Large intestine (tissue), 3 donors: ENCODE results near the gene GGT5. TPM values are rescaled to one million over a fixed set of nuclear protein-coding genes. Genes with fewer than 3 reads are reported as not detected.
"Not testable (repeated sequence)": the region's sequence is repeated elsewhere in the genome, so short reads cannot be mapped to it uniquely, and the experiment has no call there.

Experiments
- DNase-seq, 2 donors: peaks; one replicate each; pipeline versions ENCODE4 v3.0.0 to v3.0.0-alpha.2; 2013
- H3K27ac ChIP-seq: one replicate; pipeline ENCODE4 v1.5.1; 2013; ENCODE audit warnings: low read length
- H3K27me3 ChIP-seq: 2 replicates; pipeline ENCODE4 v1.6.1; 2013; ENCODE audit warnings: low read length; ENCODE audit not compliant: control insufficient read depth, insufficient read depth
- H3K36me3 ChIP-seq: 2 replicates; pipeline ENCODE4 v1.6.1; 2013; ENCODE audit warnings: low read length; ENCODE audit not compliant: control insufficient read depth, insufficient read depth
- H3K4me1 ChIP-seq: one replicate; pipeline ENCODE4 v1.6.1; 2013; ENCODE audit warnings: low read length; ENCODE audit not compliant: control insufficient read depth, insufficient read depth
- H3K4me3 ChIP-seq: one replicate; pipeline ENCODE4 v1.5.1; 2013; ENCODE audit warnings: low read length
- H3K9me3 ChIP-seq: one replicate; pipeline ENCODE4 v1.6.1; 2013; ENCODE audit warnings: mild to moderate bottlenecking, low read depth, low read length, moderate library complexity; ENCODE audit not compliant: control insufficient read depth
- WGBS: methylation state at CpG from one replicate; pipeline ENCODE4 v1.1.5; 2013; ENCODE audit warnings: low lambda C conversion rate; ENCODE audit not compliant: insufficient coverage; 5-methylcytosine and 5-hydroxymethylcytosine counted together
- polyA plus RNA-seq: library from polyadenylated mRNA; unstranded; fragments of 120-200 nt; gene quantifications from one replicate; pipeline ENCODE4 v1.2.1, GENCODE V29; 2013

Gene GGT5
- polyA plus RNA-seq, 1 donor, result 9.2 TPM

- no peak overlapping the region for H3K27ac ChIP-seq
- 73% methylated on average over 1 of the region's 2 CpGs for WGBS
- H3K36me3 ChIP-seq, result no peaks in the 10 kb centered on the region
- H3K9me3 ChIP-seq, result no peaks in the 10 kb centered on the region
- H3K27me3 ChIP-seq, result no peaks in the 10 kb centered on the region
- DNase-seq, result no peak
- no peak overlapping the region for H3K4me3 ChIP-seq
- H3K4me1 ChIP-seq, result peaks cover 14% of the 10 kb centered on the region
Observed at GRCh38 chr22:24284747-24285203, 39.9 kb upstream of the GGT5 start.

GRCh38 chr22:24282401-24282800 is 37.5 kb upstream of the GGT5 start:
- H3K4me1 ChIP-seq, result peaks cover 11% of the 10 kb centered on the region

GRCh38 chr22:24280363-24280762 is 35.5 kb upstream of the GGT5 start:
- not testable (repeated sequence) for H3K9me3 ChIP-seq, DNase-seq, H3K27ac ChIP-seq, H3K4me3 ChIP-seq, H3K36me3 ChIP-seq, H3K4me1 ChIP-seq, H3K27me3 ChIP-seq
- WGBS, result no CpG with 5 or more reads among the region's 1 CpG

More at GRCh38 chr22:24282401-24282800, 37.5 kb upstream of the GGT5 start:
- Histone ChIP-seq H3K27me3 (no peaks in the 10 kb centered on the region), H3K9me3 (no peaks in the 10 kb centered on the region), H3K4me3 (no peak overlapping the region), H3K27ac (no peak overlapping the region), H3K36me3 (peaks cover 2% of the 10 kb centered on the region)
- no peak for DNase-seq
- WGBS, result no CpG with 5 or more reads among the region's 2 CpGs

DNA sequence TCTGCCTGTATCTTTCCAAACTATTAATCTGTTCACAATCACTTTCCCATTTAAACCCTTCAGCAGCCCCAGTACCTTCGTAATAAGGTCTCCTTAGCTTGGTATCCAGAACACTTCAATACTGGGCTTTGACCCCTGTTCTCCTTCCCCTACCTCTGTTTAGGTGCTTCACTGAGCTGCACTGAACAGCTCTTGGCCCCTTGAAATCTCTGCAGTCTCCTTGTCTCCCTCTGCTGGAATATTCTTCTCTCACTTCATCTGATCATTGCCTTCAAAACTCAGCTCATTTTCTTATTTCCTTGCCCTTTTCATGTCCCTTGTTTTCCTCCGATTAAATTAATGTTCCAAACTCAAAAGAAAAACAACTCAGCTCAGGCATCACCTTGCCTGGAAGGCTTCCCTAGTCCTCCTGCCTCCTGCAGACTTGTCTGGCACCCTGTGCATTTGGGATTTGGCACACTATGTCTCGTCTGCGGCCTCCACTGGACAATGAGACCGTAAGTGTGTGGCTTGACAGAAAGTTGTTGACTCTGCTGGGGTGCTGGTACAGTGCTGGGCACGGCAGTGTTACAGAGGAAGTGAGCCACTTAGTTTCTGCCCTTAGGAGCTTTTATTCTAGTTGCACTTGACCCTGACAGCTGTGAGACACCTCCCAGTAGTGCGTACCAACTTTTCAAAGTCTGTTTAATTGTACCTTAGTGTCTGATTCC is 30.0 kb upstream of the GGT5 start:
- H3K9me3 ChIP-seq, H3K4me3 ChIP-seq, H3K36me3 ChIP-seq, DNase-seq, H3K27ac ChIP-seq, H3K27me3 ChIP-seq: not testable (repeated sequence)
- peaks cover 10% of the 10 kb centered on the region for H3K4me1 ChIP-seq
- 20% methylated on average over 1 of the region's 7 CpGs for WGBS

GRCh38 chr22:24273906-24274305 is 29.0 kb upstream of the GGT5 start:
- DNase-seq, result not testable (repeated sequence)
- WGBS, result no CpG with 5 or more reads among the region's 4 CpGs

DNA sequence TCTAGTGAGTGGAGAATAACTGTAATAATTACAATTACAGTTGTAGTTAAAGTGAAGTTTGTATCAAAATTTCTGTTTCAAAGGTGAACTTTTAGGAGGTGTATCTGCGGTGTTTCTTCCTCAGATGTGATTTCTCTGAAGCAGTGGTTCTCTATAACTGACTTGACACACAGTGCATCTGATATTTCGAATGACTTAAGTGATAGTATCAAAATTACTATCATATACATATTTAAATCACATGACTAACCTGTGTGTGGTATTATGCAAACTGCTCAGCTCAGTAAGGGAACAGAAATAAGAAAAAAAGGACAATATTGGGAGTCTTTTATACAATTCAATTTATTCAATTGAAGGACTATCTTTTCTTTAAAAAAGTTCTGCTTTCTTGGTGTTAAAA is 28.1 kb upstream of the GGT5 start:
- not testable (repeated sequence) for H3K27me3 ChIP-seq, H3K9me3 ChIP-seq, H3K36me3 ChIP-seq, DNase-seq, H3K4me3 ChIP-seq, H3K27ac ChIP-seq
- WGBS, result no CpG with 5 or more reads among the region's 2 CpGs
- peaks cover 10% of the 10 kb centered on the region for H3K4me1 ChIP-seq

More at GRCh38 chr22:24273906-24274305, 29.0 kb upstream of the GGT5 start:
- peaks cover 10% of the 10 kb centered on the region for H3K4me1 ChIP-seq
- not testable (repeated sequence) for H3K9me3 ChIP-seq, H3K27me3 ChIP-seq, H3K36me3 ChIP-seq, H3K27ac ChIP-seq, H3K4me3 ChIP-seq

DNA sequence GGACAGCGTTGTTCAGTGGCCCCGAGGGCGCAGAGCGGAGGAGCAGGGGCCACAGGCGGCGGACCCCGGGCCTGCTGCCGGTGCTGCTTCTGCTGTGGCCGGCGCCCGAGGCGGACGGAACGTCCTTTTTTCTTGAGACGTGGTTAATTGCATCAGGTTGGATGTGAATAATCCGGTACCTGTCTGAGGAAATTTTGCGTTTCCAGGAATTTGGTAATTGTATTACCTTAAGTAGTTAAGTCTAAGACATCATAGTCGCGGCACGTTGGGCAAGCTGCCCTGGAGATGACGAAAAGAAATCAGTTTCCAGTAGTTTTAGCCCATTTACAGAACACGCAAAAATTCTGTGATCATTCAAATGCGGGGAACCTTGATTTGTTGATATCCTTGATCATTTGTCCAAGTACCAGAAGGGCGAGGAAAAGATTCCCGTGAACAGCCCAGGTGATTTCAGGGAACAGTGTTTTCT is 26.5 kb upstream of the GGT5 start:
- no CpG with 5 or more reads among the region's 25 CpGs for WGBS
- peak overlapping the region; percentile 97 for H3K27ac ChIP-seq
- H3K4me1 ChIP-seq, result peaks cover 10% of the 10 kb centered on the region
- H3K36me3 ChIP-seq, result no peaks in the 10 kb centered on the region
- H3K4me3 ChIP-seq, result peak overlapping the region; percentile 98
- H3K27me3 ChIP-seq, result no peaks in the 10 kb centered on the region
- no peak for DNase-seq
- H3K9me3 ChIP-seq, result no peaks in the 10 kb centered on the region

DNA sequence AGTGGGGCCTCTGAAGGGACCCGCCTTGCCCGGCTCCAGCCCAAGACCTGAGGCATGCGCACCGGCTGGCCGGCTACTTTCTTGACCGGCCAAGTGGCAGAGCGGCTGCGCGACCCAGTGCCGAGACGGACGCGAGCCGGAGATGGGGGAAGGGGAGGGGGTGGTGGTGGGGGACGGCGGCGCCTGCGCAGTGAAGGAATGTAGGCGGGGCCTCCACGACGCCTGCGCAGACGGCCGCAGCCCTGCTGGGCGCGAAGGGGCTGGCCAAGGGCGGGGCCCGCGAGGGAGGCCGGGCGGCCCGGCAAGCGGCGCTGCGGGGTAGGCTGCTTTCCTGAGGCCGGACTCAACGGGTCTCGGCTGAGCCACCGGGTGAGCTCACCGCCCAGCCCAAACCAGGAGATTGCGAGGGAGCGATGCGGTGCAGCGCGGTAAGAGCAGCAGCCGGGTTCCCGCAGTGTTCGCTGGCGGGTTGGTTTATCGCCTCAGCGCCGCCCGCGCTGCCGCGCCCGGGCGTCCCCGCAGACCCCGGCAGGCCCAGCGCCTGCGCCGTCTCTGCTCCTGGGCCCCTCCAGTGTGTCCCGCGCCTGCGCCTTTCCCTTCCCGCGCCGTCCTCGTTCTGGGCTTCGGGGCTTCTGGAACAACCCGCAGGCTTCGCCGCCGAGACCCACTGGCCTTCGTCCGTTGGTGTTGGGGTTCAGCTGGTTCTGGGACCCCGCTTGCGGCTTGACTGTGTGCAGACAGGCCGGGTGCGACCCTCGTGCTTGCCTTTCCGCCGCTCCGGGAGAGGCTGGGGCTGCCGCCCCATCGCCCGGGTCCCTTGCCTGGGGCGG is 25.9 kb upstream of the GGT5 start, which contains the start of gene SPECC1L:
Gene SPECC1L (plus strand): TSS at position 276 of the 830 bp plus-strand sequence. CDS start 31,401 bp downstream, outside the sequence.
- peak within 1 kb of the TSS; percentile 98 for H3K4me3 ChIP-seq
- peak within 1 kb of the TSS; percentile 97 for H3K27ac ChIP-seq
- H3K9me3 ChIP-seq, result no peaks in the 10 kb centered on the region
- WGBS, result no CpG with 5 or more reads among the region's 89 CpGs
- no peaks in the 10 kb centered on the region for H3K27me3 ChIP-seq
- peak; percentile 92 to 95 for DNase-seq
- H3K36me3 ChIP-seq, result no peaks in the 10 kb centered on the region
- H3K4me1 ChIP-seq, result peaks cover 11% of the 10 kb centered on the region

GRCh38 chr22:24266495-24266894 is 21.6 kb upstream of the GGT5 start:
- not testable (repeated sequence) for H3K36me3 ChIP-seq, H3K27me3 ChIP-seq, H3K9me3 ChIP-seq, DNase-seq, H3K4me1 ChIP-seq, H3K4me3 ChIP-seq, H3K27ac ChIP-seq
- WGBS, result no CpG with 5 or more reads among the region's 6 CpGs

- Histone ChIP-seq H3K27ac (no peak overlapping the region), H3K4me1 (peaks cover 7% of the 10 kb centered on the region), H3K9me3 (no peaks in the 10 kb centered on the region), H3K27me3 (no peaks in the 10 kb centered on the region), H3K4me3 (no peak overlapping the region), H3K36me3 (no peaks in the 10 kb centered on the region)
- peak in 1 of 2 donors; percentile 22 for DNase-seq
Observed at GRCh38 chr22:24265734-24266133, 20.9 kb upstream of the GGT5 start.
